Cardiac septum (tissue), 1 donor: ENCODE measurements around the gene KLHL11. TPM values are rescaled to one million over a fixed set of nuclear protein-coding genes. Genes with fewer than 3 reads are reported as not detected.

Experiments used
- DNase-seq: peaks from one replicate; pipeline ENCODE4 v3.0.0-alpha.2; 2020; ENCODE audit warnings: low spot score
- intact Hi-C: fragments of 100-400 bp; cut with DNase I; formaldehyde crosslinking; loops from one replicate; pipeline ENCODE4 v1.14.0; 2022
- total RNA-seq: library from RNA; stranded (reverse); fragmentation: NEBNext Ultra II Directional; extraction: Animal tissue kit (Norgen Biotek cat#: 25700); gene quantifications from one replicate; pipeline ENCODE4 v1.2.1, GENCODE V29; 2021
- donor health status: DM: no; HTN: no; CAD: no.

KLHL11 gene
- total RNA-seq, 1 donor from 2014 or later: 5.1 TPM

- no peak for DNase-seq
- intact Hi-C loops: loop anchor here (10.0 kb wide), 1 partner anchor 48 kb away; the partner anchor contains the start of gene KLHL11
These were observed 48.4 kb downstream of the KLHL11 start for GRCh38 chr17:41816637-41817320.

GRCh38 chr17:41814195-41814594 lies 51.0 kb downstream of the KLHL11 start:
- DNase-seq: no peak
- intact Hi-C loops: loop anchor here (10.0 kb wide), 1 partner anchor 51 kb away; the partner anchor contains the start of gene KLHL11

GRCh38 chr17:41813699-41814124 lies 51.5 kb downstream of the KLHL11 start:
- DNase-seq: no peak
- intact Hi-C loops: loop anchor here (10.0 kb wide), 1 partner anchor 51 kb away; the partner anchor contains the start of gene KLHL11

- intact Hi-C loops: loop anchor here (10.0 kb wide), 1 partner anchor 52 kb away; the partner anchor contains the start of gene KLHL11
These were observed 52.0 kb downstream of the KLHL11 start for GRCh38 chr17:41813152-41813680.

GRCh38 chr17:41812381-41813151 lies 52.7 kb downstream of the KLHL11 start, which contains the start of gene FKBP10:
FKBP10 (plus strand) TSS chr17:41813004; CDS start chr17:41813035, 31 bp downstream.
- intact Hi-C loops: loop anchor here (10.0 kb wide), 1 partner anchor 52 kb away; the partner anchor contains the start of gene KLHL11
- peak; percentile 82 for DNase-seq

More at GRCh38 chr17:41813152-41813680, 52.0 kb downstream of the KLHL11 start:
- DNase-seq: no peak

GRCh38 chr17:41811549-41812380 lies 53.5 kb downstream of the KLHL11 start, which contains the start of gene P3H4:
P3H4 (minus strand) TSS chr17:41811949; CDS start chr17:41811915, 34 bp downstream.
- peak; percentile 83 for DNase-seq
- intact Hi-C loops: loop anchor here (10.0 kb wide), 1 partner anchor 53 kb away; the partner anchor contains the start of gene KLHL11

- DNase-seq: no peak
- intact Hi-C loops: loop anchor here (10.0 kb wide), 1 partner anchor 54 kb away; the partner anchor contains the start of gene KLHL11
These were observed 54.3 kb downstream of the KLHL11 start for GRCh38 chr17:41810659-41811548.

- DNase-seq: no peak
- intact Hi-C loops: no loop called here
These were observed 58.4 kb downstream of the KLHL11 start for GRCh38 chr17:41806685-41807445.

Other genes with a start within 250 kb of the KLHL11 start
- gene KRT17, start 240.8 kb downstream of the KLHL11 start, total RNA-seq: not detected
- 1,014 TPM for gene EIF1, start 176.5 kb downstream of the KLHL11 start, total RNA-seq
- not detected for gene GAST, start 153.1 kb downstream of the KLHL11 start, total RNA-seq
- gene HAP1, start 130.8 kb downstream of the KLHL11 start, total RNA-seq: 0.08 TPM
- gene JUP, start 78.7 kb downstream of the KLHL11 start, total RNA-seq: 150 TPM
- 5.1 TPM for gene P3H4, start 53.5 kb downstream of the KLHL11 start, total RNA-seq
- gene FKBP10, start 52.4 kb downstream of the KLHL11 start, total RNA-seq: 17.7 TPM
- 22.8 TPM for gene NT5C3B, start 29.2 kb downstream of the KLHL11 start, total RNA-seq
- not detected for gene KLHL10, start 27.6 kb downstream of the KLHL11 start, total RNA-seq
- 33.6 TPM for gene ACLY, start 53.5 kb upstream of the KLHL11 start, total RNA-seq
- gene ODAD4, start 65.2 kb upstream of the KLHL11 start, total RNA-seq: 0.54 TPM
- gene CNP, start 101.4 kb upstream of the KLHL11 start, total RNA-seq: 24.2 TPM
- gene DNAJC7, start 152.0 kb upstream of the KLHL11 start, total RNA-seq: 77.4 TPM
- 50.7 TPM for gene NKIRAS2, start 154.7 kb upstream of the KLHL11 start, total RNA-seq
- 0.43 TPM for gene C17orf113, start 185.2 kb upstream of the KLHL11 start, total RNA-seq
- gene ZNF385C, start 233.1 kb upstream of the KLHL11 start, total RNA-seq: 0.13 TPM
- 4.5 TPM for gene DHX58, start 247.3 kb upstream of the KLHL11 start, total RNA-seq